ENCODE measurements around the gene LIMS1. TPM values are rescaled to one million over a fixed set of nuclear protein-coding genes. Genes with fewer than 3 reads are reported as not detected.

The LIMS1 gene
- total RNA-seq, 1 experiment from 2014 or later = 56.2 TPM

DNA sequence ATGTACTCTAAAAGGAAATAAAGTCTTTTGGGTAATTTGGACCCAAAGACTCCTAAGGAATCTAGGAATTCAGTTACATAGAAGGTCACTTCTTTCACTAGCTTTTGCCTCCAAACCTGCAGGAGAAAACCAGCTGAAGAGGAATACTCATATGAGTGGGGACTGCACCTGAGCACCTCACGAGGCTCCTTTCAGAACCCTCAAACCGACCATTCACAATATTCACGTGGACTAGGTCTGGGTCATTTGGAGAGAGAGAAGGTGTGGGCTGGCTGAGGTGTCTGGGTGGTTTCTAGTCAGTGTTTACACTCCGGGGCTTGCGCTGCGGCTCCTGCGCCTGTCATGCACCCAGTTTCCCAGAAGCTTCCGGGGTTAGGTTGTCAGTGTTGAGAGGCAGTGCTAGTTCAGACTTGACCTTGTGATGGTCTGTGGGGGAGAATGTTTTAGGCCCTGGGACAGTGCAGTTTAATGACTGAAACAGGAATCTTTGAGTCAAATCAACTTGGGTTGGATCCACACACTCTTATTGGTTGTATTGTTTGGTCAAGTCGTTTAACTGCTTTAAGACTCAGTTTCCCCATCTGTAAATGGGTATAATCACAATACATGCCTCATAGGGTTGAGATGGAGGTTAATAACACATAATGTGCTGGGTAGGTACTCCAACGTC lies 78.4 kb downstream of the LIMS1 start:
- POLR2A ChIA-PET = no interaction called here

More for the DNA sequence above, 78.4 kb downstream of the LIMS1 start:
- no peak for DNase-seq (ENCODE audit: low read depth, low spot score)
- Histone ChIP-seq H3K4me1 (ENCODE audit: control insufficient read depth in 1 of 2, insufficient read depth in 2 of 2, low read length in 2 of 2) (peaks cover 13 to 19% of the 10 kb centered on the region in 2 experiments), H4K20me1 (ENCODE audit: insufficient read depth) (no peaks in the 10 kb centered on the region), H2AFZ (ENCODE audit: low read depth, low read length, poor library complexity, severe bottlenecking) (no peak overlapping the region), H3K9me3 (ENCODE audit: control insufficient read depth in 1 of 2, insufficient read depth in 1 of 2, low read depth in 1 of 2, low read length in 2 of 2) (no peaks in the 10 kb centered on the region), H3K36me3 (ENCODE audit: control insufficient read depth in 1 of 2, insufficient read depth in 2 of 2, low read length in 2 of 2) (no peaks in the 10 kb centered on the region), H3K9ac (ENCODE audit: low read length) (no peak overlapping the region), H3K27ac (ENCODE audit: low read depth, low read length) (no peak overlapping the region), H3K9me2 (ENCODE audit: insufficient read depth) (no peaks in the 10 kb centered on the region), H3K79me2 (ENCODE audit: insufficient read depth, low read length) (peaks cover 42% of the 10 kb centered on the region), H3K4me3 (replicated peaks in 1 of 2; ENCODE audit: low read depth in 1 of 2, low read length in 2 of 2) (no peak overlapping the region), H3K27me3 (ENCODE audit: insufficient read depth, low read length) (no peaks in the 10 kb centered on the region), H3K4me2 (ENCODE audit: low read length) (no peak overlapping the region)
- TF ChIP-seq ZFX (IDR thresholded peaks at IDR 0.05) (no peak), JUND (IDR thresholded peaks at IDR 0.05) (no peak), ELF1 (IDR thresholded peaks at IDR 0.05; ENCODE audit: borderline replicate concordance, low read depth) (no peak), CEBPB (IDR thresholded peaks at IDR 0.05; ENCODE audit: low read depth) (no peak), POLR2AphosphoS5 (IDR thresholded peaks at IDR 0.05; ENCODE audit: low read depth, low read length) (no peak), SRF (IDR thresholded peaks at IDR 0.05; ENCODE audit: low read depth) (no peak), ATF3 (IDR thresholded peaks at IDR 0.05) (no peak), ZBTB33 (IDR thresholded peaks at IDR 0.05; ENCODE audit: extremely low read depth, insufficient replicate concordance, low read length) (no peak), EZH2 (IDR thresholded peaks at IDR 0.05) (no peak), RAD21 (IDR thresholded peaks at IDR 0.05; ENCODE audit: low read depth) (no peak)
- TF ChIP-seq, protein P1, sequence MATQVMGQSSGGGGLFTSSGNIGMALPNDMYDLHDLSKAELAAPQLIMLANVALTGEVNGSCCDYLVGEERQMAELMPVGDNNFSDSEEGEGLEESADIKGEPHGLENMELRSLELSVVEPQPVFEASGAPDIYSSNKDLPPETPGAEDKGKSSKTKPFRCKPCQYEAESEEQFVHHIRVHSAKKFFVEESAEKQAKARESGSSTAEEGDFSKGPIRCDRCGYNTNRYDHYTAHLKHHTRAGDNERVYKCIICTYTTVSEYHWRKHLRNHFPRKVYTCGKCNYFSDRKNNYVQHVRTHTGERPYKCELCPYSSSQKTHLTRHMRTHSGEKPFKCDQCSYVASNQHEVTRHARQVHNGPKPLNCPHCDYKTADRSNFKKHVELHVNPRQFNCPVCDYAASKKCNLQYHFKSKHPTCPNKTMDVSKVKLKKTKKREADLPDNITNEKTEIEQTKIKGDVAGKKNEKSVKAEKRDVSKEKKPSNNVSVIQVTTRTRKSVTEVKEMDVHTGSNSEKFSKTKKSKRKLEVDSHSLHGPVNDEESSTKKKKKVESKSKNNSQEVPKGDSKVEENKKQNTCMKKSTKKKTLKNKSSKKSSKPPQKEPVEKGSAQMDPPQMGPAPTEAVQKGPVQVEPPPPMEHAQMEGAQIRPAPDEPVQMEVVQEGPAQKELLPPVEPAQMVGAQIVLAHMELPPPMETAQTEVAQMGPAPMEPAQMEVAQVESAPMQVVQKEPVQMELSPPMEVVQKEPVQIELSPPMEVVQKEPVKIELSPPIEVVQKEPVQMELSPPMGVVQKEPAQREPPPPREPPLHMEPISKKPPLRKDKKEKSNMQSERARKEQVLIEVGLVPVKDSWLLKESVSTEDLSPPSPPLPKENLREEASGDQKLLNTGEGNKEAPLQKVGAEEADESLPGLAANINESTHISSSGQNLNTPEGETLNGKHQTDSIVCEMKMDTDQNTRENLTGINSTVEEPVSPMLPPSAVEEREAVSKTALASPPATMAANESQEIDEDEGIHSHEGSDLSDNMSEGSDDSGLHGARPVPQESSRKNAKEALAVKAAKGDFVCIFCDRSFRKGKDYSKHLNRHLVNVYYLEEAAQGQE (IDR thresholded peaks at IDR 0.05; ENCODE audit: low read depth) = no peak
- ChIA-PET RAD21 (ENCODE audit: low non-redundant PET in 1 of 2, low total read pairs in 2 of 2, uncharacterized antibody in 2 of 2, unreplicated experiment in 2 of 2) (no interaction called here), CTCF (no interaction called here)
- ATAC-seq = no peak
- intact Hi-C loops (cut with micrococcal nuclease) = no loop called here
- BruUV-seq (replicated peaks) = no TSS peak
